GM21423 (cell line): ENCODE data around the gene ZFP36L2.

Experiments used
- ATAC-seq: cut with Tn5 transposase; IDR thresholded peaks from one replicate; pipeline ENCODE4 v1.9.1; 2021; ENCODE audit warnings: mild to moderate bottlenecking, moderate library complexity; ENCODE audit not compliant: unreplicated experiment

Gene ZFP36L2

GRCh38 chr2:43226558-43226954 is at the start of gene ZFP36L2:
Gene ZFP36L2, minus strand, starts transcription at chr2:43226606. Its CDS starts 291 bp downstream, at chr2:43226315.
- ATAC-seq, result peak; percentile 57

- ATAC-seq, result no peak
Observed at GRCh38 chr2:43274721-43275120, 48.3 kb upstream of the ZFP36L2 start.

GRCh38 chr2:43274055-43274454 is 47.6 kb upstream of the ZFP36L2 start:
- ATAC-seq, result no peak

- no peak for ATAC-seq
Observed at GRCh38 chr2:43273529-43273928, 47.1 kb upstream of the ZFP36L2 start.

- no peak for ATAC-seq
Observed at GRCh38 chr2:43270930-43271615, 44.7 kb upstream of the ZFP36L2 start.

- ATAC-seq, result no peak
Observed at GRCh38 chr2:43270461-43270860, 44.1 kb upstream of the ZFP36L2 start.

GRCh38 chr2:43269706-43270105 is 43.3 kb upstream of the ZFP36L2 start:
- no peak for ATAC-seq

GRCh38 chr2:43269074-43269572 is 42.7 kb upstream of the ZFP36L2 start:
- ATAC-seq, result no peak

GRCh38 chr2:43268066-43268953 is 41.9 kb upstream of the ZFP36L2 start:
- no peak for ATAC-seq

- ATAC-seq, result no peak
Observed at GRCh38 chr2:43267381-43267780, 41.0 kb upstream of the ZFP36L2 start.

- ATAC-seq, result no peak
Observed at GRCh38 chr2:43266711-43267111, 40.3 kb upstream of the ZFP36L2 start.

- ATAC-seq, result no peak
Observed at GRCh38 chr2:43265421-43265820, 39.0 kb upstream of the ZFP36L2 start.

- no peak for ATAC-seq
Observed at GRCh38 chr2:43265001-43265400, 38.6 kb upstream of the ZFP36L2 start.

- ATAC-seq, result no peak
Observed at GRCh38 chr2:43262951-43263350, 36.5 kb upstream of the ZFP36L2 start.

GRCh38 chr2:43262239-43262638 is 35.8 kb upstream of the ZFP36L2 start:
- ATAC-seq, result no peak

GRCh38 chr2:43259512-43259911 is 33.1 kb upstream of the ZFP36L2 start:
- no peak for ATAC-seq

- ATAC-seq, result no peak
Observed at GRCh38 chr2:43258547-43259156, 32.2 kb upstream of the ZFP36L2 start.

GRCh38 chr2:43255296-43255910 is 29.0 kb upstream of the ZFP36L2 start:
- no peak for ATAC-seq

GRCh38 chr2:43254331-43254730 is 27.9 kb upstream of the ZFP36L2 start:
- ATAC-seq, result no peak

- ATAC-seq, result no peak
Observed at GRCh38 chr2:43251171-43251731, 24.8 kb upstream of the ZFP36L2 start.

- ATAC-seq, result no peak
Observed at GRCh38 chr2:43250015-43250414, 23.6 kb upstream of the ZFP36L2 start.
